Vagina (tissue), 2 donors: Measurements from ENCODE around the gene PRPF6. TPM values are rescaled to one million over a fixed set of nuclear protein-coding genes. Genes with fewer than 3 reads are reported as not detected.
"Not testable (repeated sequence)": the region's sequence is repeated elsewhere in the genome, so short reads cannot be mapped to it uniquely, and the experiment has no call there.

ENCODE experiments used
- DNase-seq, 2 donors: peaks; one replicate each; pipeline ENCODE4 v3.0.0-alpha.2; 2017; ENCODE audit errors: extremely low spot score in 2 of 2
- H3K27ac ChIP-seq: fragments of 200-600 bp; sonication (generic); one replicate; pipeline ENCODE4 v1.5.1; 2019
- H3K27me3 ChIP-seq: fragments of 200-600 bp; sonication (generic); one replicate; pipeline ENCODE4 v1.5.1; 2019
- H3K36me3 ChIP-seq, 2 donors: fragments of 200-600 bp; sonication (generic); one replicate each; pipeline ENCODE4 v1.5.1; 2017 to 2019
- H3K4me1 ChIP-seq: fragments of 200-600 bp; sonication (generic); one replicate; pipeline ENCODE4 v1.5.1; 2019
- H3K4me3 ChIP-seq, 2 donors: fragments of 200-600 bp; sonication (generic); 1 replicate in 1 of 2; 2 replicates in 1 of 2; pipeline ENCODE4 v1.5.1; 2016 to 2019
- H3K9me3 ChIP-seq: fragments of 200-600 bp; sonication (generic); one replicate; pipeline ENCODE4 v1.5.1; 2019
- CTCF ChIP-seq, 3 experiments: fragments of 450-650 bp in 2 of 3; fragments of 200-600 bp in 1 of 3; sonication (generic) in 1 of 3; IDR thresholded peaks; one replicate each; pipeline ENCODE4 v1.5.1; 2017 to 2019; ENCODE audit warnings: antibody characterized with exemption in 3 of 3, mild to moderate bottlenecking in 2 of 3, moderate library complexity in 2 of 3
- POLR2A ChIP-seq, 2 donors: fragments of 450-650 bp; IDR thresholded peaks; one replicate each; pipeline ENCODE4 v1.6.1; 2017; ENCODE audit warnings: antibody characterized with exemption in 2 of 2, mild to moderate bottlenecking in 2 of 2, moderate library complexity in 2 of 2
- POLR2AphosphoS5 ChIP-seq, 2 donors: sonication (generic); formaldehyde crosslinking; IDR thresholded peaks; one replicate each; pipeline ENCODE4 v1.9.0; 2017; ENCODE audit warnings: antibody characterized with exemption in 2 of 2, mild to moderate bottlenecking in 2 of 2, low read depth in 1 of 2; ENCODE audit not compliant: insufficient read depth in 1 of 2
- intact Hi-C: fragments of 100-400 bp; cut with DNase I; formaldehyde crosslinking; loops from one replicate; pipeline ENCODE4 v1.15.1; 2023
- total RNA-seq: library from RNA; depleted of rRNA; stranded (reverse); fragments of >200 nt; gene quantifications from one replicate; pipeline ENCODE4 v1.2.3, GENCODE V29; 2016

The PRPF6 gene
- total RNA-seq, 1 donor from 2014 or later: 50.6 TPM

DNA sequence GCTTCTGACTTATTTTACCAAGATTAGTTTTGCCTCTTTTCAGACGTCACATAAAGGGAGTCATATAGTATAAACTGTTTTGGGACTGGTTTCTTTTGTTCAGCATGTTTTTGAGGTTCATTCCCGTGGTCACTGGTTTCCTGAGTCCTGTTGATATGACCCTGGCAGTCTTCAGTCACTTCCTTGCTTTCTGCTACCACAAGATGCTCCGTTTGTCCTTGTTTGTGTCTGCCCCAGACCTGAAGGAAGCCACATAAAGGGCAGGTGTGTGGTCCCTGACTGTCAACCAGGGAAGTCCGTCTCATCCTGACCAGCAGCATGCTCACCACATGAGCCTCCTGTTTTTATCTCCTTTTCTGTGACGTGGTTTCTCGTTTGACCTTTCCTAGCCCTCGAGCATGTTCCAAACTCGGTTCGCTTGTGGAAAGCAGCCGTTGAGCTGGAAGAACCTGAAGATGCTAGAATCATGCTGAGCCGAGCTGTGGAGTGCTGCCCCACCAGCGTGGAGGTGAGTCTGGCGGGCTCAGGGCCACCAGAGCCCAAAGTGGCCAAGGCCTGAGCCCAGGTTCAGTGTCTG is 29.0 kb downstream of the PRPF6 start:
- Histone ChIP-seq H3K4me1 (peaks cover 9% of the 10 kb centered on the region), H3K36me3 (peaks cover 4 to 67% of the 10 kb centered on the region in 2 donors), H3K27me3 (no peaks in the 10 kb centered on the region), H3K9me3 (no peaks in the 10 kb centered on the region), H3K4me3 (no peak overlapping the region), H3K27ac (no peak overlapping the region)
- TF ChIP-seq POLR2AphosphoS5 (IDR thresholded peaks at IDR 0.05; ENCODE audit: insufficient read depth in 1 of 2, low read depth in 1 of 2): no peak
- TF ChIP-seq POLR2A (IDR thresholded peaks at IDR 0.05): no peak
- no peak for TF ChIP-seq CTCF (IDR thresholded peaks at IDR 0.05)
- no peak for DNase-seq
- intact Hi-C loops: no loop called here

DNA sequence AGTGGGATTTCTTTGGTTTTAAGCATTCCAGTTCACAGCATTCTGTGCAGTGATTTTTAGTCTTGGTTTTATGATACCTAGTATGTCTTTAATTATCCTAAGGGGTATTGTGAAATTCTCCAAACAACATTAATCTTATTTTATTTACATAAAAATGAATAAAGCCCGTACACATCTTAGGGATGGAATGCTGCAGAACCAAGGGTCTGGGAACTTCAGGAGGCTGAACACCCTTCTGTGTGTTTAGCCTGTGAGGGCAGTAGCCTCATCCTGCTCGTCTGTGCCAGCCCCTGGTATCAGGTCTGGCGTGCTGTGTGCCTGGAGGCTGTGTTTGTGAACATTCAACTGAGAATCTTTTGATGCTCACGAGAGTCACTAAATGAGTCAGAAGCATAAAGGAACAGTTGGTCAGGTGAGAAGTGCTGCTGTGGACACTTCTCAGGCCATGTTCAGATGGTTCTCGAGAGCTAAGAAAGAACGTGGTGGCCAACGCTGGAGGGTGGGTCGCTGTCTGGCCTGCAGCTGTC is 29.8 kb downstream of the PRPF6 start:
- Histone ChIP-seq H3K9me3 (no peaks in the 10 kb centered on the region), H3K27me3 (no peaks in the 10 kb centered on the region), H3K27ac (no peak overlapping the region), H3K4me3 (no peak overlapping the region), H3K36me3 (peaks cover 4 to 64% of the 10 kb centered on the region in 2 donors), H3K4me1 (peaks cover under 1% of the 10 kb centered on the region)
- intact Hi-C loops: no loop called here
- DNase-seq: no peak
- no peak for TF ChIP-seq POLR2AphosphoS5 (IDR thresholded peaks at IDR 0.05; ENCODE audit: insufficient read depth in 1 of 2, low read depth in 1 of 2)
- no peak for TF ChIP-seq POLR2A (IDR thresholded peaks at IDR 0.05)
- no peak for TF ChIP-seq CTCF (IDR thresholded peaks at IDR 0.05)

GRCh38 chr20:64011366-64011779 is 30.4 kb downstream of the PRPF6 start:
- intact Hi-C loops: no loop called here
- no peaks in the 10 kb centered on the region for H3K4me1 ChIP-seq

GRCh38 chr20:64012385-64013154 is 31.6 kb downstream of the PRPF6 start:
- H3K9me3 ChIP-seq, DNase-seq, intact Hi-C loops, H3K27ac ChIP-seq, H3K4me3 ChIP-seq, H3K27me3 ChIP-seq, H3K4me1 ChIP-seq: not testable (repeated sequence)
- H3K36me3 ChIP-seq: peaks cover 4 to 75% of the 10 kb centered on the region in 2 donors

More at GRCh38 chr20:64011366-64011779, 30.4 kb downstream of the PRPF6 start:
- Histone ChIP-seq H3K9me3 (no peaks in the 10 kb centered on the region), H3K27me3 (no peaks in the 10 kb centered on the region), H3K36me3 (peaks cover 4 to 63% of the 10 kb centered on the region in 2 donors), H3K4me3 (no peak overlapping the region), H3K27ac (no peak overlapping the region)
- no peak for DNase-seq
- no peak for TF ChIP-seq CTCF (IDR thresholded peaks at IDR 0.05)
- TF ChIP-seq POLR2AphosphoS5 (IDR thresholded peaks at IDR 0.05; ENCODE audit: insufficient read depth in 1 of 2, low read depth in 1 of 2): no peak
- TF ChIP-seq POLR2A (IDR thresholded peaks at IDR 0.05): no peak

DNA sequence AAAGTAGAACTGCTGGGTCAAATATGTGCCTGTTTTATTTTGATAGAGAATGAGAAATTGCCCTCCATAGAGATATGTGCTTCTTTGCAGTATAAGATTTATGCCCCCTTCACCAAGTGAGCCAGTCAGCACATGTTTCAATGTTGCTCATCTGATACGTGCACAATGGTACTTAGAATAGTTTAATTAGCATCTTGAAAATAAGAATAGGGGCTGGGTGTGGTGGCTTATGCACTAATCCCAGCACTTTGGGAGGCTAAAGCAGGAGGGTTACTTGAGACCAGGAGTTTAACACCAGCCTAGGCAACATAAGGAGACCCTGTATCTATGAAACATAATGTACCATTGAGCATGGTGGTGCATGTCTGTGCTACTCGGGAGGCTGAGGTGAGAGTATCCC is 34.7 kb downstream of the PRPF6 start:
- H3K4me1 ChIP-seq: no peaks in the 10 kb centered on the region
- peaks cover 3 to 82% of the 10 kb centered on the region in 2 donors for H3K36me3 ChIP-seq
- TF ChIP-seq POLR2AphosphoS5 (IDR thresholded peaks at IDR 0.05; ENCODE audit: insufficient read depth in 1 of 2, low read depth in 1 of 2) (no peak), POLR2A (IDR thresholded peaks at IDR 0.05) (no peak), CTCF (IDR thresholded peaks at IDR 0.05) (no peak)
- no peak overlapping the region for H3K27ac ChIP-seq
- no peaks in the 10 kb centered on the region for H3K27me3 ChIP-seq
- DNase-seq: no peak
- H3K9me3 ChIP-seq: no peaks in the 10 kb centered on the region
- no peak overlapping the region for H3K4me3 ChIP-seq
- intact Hi-C loops: no loop called here
